Fibroblast of skin of right biceps (primary cell): ENCODE measurements around the gene TMEM258.

ENCODE experiments used
- DNase-seq: peaks from one replicate; pipeline ENCODE4 v3.0.0-alpha.2; 2013

TMEM258 gene

DNA sequence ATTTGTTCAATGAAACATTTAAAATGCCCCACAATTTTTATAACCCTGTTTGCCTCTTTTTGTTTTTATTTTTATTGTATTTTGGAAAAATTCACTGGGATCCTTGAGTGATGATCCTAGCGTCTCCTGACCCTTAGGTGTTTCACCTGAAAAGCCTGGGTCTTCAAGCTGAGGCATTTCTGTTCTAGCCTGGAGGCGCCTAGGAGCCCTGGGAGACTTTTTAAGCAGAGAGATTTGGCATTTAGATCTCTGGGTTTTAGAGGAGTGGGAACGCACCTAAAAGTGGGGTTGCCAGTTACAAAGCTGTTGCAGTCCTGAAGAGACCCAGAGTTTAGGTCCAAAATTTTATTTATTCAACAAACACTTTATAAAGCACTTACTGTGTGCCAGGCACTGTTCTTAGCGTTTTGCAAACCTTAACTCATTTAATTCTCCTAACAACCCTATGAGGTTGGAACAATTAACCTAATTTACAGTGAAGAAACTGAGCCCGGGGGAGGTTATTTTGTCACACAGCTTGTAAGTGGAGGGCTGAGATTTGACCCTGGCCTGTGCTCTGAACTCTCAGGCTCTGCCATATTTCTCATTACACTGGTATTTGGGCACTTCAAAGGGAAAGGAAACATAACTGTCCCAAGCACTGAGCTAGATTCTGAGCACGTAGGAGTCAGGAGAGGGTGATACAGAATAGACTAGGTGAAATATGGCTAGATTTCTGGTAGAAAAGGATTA, 25.2 kb upstream of the TMEM258 start:
- DNase-seq = no peak

DNA sequence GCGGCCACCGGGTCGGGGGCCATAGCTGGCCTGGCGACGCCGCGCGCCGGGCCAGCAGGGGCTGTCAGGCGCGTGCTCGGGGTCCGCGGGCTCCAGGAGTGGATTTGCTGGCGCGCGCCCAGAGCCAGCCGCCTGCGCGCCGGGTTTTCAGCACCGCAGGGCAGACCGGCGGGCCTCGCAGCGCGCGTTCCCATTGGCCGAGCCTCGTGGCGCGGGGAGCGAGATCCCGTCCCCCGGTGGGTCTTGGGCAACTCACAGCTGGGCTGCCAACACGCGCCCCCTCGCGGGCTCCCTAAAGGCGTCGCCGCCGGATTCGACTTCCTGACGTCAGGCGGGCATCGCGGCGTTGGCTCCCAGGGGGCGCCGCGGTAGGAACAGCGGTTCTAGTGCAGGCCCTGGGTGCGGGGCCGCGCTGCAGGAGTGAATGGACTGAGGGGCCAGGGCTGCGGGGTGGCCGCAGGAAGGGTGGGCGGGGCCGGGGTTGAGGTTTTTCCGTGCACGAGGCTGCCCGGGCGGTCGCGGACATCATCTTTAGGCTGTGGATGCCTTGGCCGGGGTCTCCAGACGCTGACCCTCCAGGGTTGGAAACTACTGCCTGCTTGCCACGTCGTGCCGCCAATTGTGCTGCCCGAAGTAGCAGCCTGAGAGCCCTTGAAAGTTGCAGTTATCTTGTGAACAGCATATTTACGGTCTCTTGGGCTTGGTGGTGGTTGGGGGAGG, 24.5 kb upstream of the TMEM258 start, which contains the start of gene FADS1:
FADS1 (minus strand) TSS at position 268 of the 720 bp plus-strand sequence; CDS start at position 194, 74 bp downstream.
- DNase-seq = peak; percentile 94

DNA sequence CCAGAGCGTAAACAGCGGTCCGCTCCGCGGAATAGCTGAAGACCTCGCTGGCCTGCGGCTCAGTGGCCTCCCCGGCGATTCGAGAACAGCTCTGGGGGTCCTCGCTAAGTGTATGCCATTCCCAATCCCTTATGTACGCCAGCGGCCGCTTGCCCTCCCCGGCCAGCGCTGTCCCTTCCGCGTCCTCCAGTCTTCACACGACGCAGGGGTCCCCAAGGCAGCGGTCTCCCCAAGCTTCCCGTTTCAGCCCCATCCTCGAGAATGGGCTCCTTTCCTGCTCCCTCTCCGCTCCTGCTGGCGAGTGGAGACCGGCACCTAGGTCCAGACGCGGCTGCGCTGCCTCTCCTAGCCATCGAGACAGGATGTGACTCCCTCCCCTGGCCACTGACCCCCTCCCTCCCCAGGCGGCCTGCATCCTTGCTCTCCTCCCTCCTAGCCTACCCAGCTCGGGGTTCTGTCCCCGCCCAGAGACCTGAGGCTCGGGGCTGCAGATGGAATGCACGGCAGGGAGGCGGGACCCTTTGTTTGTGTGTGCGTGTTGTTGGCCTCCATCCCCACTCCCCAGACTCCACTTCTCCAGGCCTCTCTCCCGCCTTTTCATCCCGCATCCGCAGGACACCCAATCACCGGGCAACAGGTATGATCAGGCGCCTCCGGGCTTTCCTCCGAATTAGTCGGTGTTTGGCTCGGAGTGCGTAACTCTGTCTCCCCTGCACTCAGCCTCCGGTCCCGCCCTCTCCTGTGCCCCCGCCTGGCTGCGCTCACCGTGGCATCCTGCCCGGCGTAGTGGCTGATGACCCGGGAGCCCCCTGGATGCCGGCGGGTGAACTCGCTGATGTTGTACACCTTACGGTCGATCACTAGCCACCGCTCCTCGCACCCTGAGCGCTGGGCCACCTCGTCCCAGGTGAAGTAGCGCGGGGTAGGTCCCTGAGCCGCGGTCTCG, 23.7 kb upstream of the TMEM258 start:
- DNase-seq = peak; percentile 72

DNA sequence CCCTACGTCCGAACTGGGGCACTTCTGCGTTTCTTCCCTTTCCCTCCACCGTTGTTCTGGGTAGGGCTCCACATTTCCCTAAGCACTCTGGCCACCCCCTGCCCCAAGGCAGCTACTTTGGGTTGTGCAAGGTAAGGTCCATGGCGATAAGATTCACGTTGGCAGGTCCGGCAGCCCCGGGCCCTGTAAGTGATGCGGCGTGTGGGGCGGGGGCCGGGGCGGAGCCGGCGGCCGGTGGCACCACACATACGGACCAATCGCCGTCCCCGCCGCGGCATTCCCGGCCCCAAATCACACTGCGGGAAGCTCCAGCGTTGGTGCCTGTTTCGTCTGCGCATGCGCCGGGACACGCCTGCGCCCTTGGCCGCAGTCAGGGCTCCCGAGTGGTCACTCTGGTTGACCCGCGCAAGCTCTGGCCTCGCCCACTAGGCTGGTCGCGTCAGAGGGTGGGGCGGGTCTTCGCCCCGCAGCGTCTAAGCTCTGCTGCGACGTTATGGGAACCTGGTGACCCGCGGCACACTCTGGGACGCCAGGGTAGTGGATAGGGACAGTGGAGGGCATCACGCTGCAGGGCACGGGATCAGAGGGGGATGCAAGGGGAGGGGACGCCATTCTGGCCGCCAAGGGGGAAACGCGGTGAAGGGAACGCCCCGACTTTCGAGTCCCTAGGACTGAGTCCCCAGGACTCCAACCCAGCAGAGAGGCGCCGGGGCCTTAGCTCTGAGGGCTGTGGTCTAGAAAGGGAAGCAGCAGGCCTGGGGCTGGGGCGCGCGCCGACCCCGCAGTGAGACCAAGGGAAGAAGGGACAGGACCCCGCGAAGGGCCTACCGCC, 22.8 kb upstream of the TMEM258 start:
- peak; percentile 90 for DNase-seq

DNA sequence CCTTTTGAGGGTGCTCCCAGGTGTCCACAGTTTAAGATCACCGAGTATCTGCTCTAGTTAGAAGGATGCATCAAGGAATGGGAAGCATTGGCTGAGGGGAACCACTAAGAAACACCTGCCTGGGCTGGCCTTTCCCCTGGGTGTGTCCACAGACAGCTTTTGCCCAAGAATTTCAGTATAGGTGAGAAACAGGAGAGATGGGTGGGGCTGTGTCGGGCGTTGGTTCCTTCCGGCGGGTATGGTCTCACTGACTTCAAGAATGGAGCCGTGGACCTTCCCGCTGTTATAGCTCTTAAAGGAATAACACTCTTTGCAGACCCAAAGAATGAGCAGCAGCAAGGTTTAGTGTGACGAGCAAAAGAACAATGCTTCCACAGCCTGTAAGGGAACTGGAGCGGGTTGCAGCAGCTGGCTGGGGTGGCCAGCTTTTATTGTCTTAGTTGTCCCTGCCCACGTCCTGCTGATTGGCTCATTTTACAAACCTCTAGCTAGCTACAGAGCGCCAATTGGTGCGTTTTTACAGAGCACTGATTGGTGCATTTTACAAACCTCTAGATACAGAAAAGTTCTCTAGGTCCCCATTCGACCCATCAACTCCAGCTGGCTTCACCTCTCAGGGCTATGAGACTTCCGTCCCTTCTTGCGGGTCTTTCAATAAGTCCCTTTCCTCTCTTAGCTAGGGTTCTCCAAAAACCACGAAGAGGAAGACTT, 22.0 kb upstream of the TMEM258 start:
- peak; percentile 35 for DNase-seq

DNA sequence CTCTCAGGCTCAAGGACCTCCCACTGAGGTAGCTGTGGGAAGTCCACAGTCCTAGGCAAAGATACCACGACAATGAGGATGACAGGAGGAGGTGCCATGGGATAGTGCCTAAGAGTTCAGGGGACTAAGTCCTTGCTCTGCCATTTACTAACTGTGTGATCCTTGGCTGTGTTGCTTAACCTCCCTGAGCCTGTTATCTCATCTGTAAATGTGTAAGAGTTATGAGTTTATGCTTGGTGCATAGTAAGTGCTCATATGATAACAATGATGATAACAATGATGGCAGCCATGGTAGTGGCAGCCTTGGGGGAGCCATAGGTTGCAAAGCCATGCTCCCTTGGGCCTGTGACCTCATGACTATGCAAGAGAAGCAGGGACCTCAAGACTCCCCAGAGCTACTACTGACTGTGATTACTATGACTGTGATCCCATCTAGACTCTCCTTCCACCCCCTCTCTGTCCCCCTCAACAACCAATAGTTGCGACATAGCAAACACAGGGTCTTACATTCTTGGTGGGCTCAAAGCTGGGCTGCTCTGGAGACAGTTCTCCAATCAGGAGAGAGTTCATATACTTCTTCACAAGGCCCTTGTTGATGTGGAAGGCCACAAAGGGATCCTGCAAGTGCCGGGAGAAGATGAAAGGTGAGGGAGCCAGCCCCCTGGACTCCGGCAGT, 20.5 kb upstream of the TMEM258 start:
- no peak for DNase-seq

DNA sequence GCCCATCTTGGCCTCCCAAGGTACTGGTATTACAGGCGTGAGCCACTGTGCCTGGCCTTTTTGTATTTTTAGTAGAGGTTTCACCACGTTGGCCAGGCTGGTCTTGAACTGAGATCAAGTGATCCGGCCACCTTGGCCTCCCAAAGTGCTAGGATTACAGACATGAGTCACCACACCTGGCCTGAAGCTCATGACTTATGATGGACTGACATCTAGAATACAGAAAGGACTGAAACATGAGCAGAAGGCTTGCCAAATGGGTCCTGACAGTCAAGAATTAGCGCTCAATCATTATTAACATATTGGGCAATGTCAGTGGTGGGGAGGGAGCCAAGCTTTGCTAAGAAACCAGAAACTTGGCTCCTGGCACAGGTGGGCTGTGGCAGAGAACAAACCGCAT, 19.4 kb upstream of the TMEM258 start:
- DNase-seq = no peak

DNA sequence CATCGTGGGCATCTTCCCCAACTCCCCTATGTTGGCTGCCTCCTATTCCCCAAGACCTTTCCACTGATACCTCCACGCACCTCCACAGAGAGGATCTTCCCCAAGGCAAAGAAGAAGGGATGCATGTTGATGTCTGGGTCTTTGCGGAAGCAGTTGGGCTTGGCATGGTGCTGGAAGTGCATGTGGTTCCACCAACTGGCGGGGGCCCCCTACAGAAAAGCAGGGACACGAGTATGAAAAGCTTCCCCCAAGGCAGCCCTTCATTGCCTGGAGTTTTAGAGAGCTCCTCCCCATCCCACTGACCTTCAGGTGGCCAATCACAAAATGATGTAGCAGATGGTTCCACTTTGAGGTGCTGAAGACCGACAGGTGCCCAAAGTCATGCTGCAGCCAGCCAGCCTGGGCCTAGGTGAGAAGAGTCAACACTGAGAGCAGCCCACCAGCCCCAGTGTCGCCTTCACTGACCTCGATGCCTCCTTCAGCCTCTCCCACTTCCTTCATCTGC, 18.3 kb upstream of the TMEM258 start:
- DNase-seq = no peak

DNA sequence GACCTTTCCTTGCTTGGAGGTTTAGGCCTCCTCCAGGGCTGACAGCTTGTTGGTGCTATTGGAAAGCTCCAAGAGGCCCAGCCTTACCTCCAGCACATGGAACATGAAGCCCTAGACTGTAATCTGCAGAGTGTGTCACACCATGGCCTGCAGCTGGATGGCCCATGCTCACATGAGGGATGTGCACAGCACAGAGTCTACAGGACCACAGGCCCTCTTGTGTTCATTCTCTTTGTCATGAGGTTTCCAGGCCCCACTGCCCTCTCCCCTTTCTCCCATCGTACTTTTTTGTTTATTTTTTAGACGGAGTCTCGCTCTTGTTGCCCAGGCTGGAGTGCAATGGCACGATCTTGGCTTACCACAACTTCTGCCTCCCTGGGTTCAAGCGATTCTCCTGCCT, 14.4 kb upstream of the TMEM258 start:
- DNase-seq = no peak

DNA sequence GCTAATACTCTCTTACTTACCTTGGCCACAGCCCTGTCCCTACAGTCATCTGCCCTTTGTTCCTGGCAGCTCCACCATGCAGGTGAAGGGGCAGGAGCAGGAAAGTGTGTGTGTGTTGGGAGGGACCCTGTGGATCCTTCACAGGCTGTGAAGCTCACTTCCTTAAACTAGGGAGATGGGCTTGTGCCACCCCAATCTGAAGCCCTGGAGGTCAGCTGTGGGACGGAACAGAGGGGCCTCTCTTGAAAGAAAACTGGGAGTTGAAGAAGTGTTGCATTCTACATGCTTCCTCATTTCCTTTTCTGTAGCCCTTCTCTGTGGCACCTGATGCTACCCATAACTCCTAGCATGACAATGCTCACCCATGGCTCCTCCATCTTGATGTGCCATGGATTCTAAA, 12.7 kb upstream of the TMEM258 start:
- DNase-seq = no peak

DNA sequence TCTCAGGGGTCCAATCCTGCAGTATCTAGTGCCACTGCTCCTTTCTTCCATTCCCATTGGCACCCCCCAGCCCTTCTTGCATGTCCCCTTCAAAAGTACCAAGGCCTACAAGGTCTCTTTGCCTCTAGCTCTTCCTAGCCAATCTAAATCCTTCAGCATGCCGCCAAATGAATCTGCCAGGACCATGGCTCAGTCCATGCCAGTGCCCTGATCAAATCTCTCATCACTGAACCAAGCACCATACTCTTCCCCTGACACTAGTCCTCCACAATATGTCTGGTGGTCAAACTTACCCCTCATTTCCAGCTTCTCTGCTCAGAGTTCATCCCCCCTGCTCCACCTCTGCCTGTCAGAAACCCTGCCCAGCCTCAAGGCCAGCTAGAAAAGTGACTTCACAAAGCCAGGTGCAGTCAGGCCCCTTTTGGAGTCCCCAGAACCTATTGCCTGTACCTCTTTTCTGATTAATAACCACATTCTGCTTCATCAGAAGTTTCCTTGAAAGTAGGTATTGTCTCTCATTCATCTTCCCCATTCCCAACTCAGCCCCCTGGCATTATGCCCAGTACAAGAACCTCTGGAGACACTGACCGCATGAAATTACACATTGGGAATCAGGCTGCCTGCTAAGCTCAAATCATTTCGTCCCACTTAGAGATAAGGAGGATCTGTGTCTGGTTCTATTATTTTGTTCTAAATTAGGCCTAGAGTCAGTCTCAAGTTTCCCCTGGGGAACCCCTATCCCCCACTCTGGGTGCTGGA, 11.7 kb upstream of the TMEM258 start:
- peak; percentile 29 for DNase-seq

DNA sequence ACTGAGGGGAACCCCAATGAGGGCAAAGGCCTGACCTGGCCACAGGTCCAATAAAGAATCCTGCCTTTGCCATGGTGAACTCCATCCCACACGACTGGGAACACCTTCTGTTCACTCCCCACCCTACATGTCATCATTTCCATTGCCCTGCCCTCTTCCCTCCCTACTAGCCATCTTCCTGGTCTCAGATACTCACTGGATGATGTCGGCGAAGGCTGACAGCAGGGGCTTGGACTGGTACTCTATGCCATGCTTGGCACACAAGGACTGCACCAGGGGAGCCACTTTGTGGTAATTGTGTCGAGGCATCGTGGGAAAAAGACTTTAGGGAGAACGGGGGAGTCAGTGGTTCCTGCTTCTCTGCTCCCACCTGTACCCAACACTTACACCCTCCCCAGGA, 10.2 kb upstream of the TMEM258 start:
- DNase-seq = no peak

DNA sequence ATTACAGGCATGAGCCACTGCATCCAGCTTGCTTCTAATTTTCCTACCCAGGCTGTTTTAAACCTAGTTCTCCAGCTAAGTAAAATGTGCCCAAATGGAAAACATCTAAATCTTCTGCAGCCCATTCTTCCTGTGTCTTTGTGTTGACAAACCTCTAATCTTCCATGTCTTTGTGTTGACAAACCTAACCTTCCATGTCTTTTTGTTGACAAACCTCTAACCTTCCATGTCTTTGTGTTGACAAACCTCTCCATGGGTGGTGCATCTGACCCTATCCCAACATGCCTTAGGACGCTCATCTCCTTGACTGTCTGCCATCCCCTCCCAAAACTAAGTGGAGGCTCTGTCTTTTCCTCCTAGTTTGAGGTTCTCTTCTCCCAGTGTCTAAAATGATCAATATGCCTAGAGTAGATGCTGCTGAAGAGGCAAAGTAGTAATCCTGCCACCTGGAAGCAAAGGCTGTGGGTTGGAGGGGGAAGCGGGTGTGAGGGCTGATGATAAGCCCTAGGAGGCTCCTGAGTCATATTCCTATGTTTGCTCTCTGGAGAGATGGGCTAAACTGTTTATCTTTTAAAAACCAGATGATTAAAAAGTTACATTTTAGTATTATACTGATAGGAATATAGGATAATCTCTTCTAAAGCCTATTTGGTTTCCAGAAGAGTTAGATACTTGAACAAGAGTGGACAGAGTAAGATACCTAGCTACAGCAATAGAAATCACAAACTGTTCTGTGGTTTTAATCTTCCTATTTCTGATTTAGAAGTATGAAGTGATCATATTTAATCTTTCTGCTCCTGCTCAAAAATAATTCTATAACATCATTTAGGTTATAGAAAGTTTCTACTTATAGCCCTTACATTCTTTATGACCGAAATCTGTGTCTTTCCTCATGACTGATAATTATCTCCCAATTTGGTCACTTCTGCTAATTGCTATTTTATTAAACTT, 8.2 kb upstream of the TMEM258 start:
- DNase-seq = no peak

DNA sequence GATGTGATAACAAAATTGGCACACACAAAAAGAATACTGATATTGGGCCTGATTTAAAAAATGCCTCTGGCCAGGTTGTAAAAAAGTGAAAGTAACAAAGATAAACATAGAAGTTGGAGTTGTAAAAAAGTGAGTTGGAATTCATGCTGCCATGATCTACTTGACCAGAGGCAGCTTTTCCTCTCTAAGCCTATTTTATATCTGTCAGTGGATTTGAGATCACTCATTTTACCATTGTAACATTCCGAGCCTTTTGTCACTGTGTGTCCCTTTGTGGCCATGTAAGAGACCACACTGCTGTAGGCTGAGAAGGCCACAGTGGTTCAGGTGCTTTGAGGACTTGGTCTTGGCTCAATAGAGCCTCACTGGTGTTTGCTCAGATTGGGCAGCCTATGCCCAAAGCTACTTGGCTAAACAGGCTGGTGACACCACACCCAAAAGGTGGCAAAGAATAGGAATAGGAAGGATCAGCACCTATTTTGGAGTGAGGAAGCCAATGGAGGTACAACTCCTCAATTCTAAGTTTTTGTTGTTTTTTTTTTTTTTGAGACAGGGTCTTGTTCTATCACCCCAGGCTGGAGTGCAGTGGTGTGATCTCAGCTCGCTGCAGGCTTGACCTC, 7.4 kb upstream of the TMEM258 start:
- DNase-seq = no peak

DNA sequence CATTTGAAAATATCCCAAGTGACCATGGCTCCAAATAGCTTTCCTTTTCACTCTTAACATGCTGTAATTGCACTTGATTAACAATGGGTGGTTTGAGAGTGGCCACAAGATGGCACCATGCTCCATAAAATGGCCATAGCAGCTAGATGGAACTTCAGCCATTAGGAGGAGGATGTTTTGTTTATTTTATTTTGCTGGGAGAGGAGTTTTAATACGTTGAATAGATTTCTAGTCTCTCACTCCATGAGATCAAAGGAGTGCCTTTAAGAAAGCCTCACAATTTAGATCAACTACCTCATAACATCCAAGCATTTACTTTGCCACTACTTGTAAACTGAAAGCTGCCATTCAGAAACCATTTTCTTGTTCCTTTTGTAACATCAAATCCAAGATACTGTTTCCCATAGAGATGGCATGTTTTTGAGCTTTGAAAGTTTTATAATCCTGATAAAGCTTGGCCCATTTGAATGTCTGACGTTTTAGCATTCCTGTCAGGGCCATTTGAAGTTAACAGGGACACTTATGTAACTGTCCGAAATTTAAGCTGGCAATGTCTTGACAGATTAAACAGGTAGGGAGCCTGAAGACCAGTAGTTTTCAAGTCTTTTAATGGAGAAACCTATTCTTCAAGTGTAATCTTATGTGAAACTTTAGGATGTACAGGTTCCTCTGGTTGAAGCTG, 5.0 kb upstream of the TMEM258 start:
- peak; percentile 74 for DNase-seq

DNA sequence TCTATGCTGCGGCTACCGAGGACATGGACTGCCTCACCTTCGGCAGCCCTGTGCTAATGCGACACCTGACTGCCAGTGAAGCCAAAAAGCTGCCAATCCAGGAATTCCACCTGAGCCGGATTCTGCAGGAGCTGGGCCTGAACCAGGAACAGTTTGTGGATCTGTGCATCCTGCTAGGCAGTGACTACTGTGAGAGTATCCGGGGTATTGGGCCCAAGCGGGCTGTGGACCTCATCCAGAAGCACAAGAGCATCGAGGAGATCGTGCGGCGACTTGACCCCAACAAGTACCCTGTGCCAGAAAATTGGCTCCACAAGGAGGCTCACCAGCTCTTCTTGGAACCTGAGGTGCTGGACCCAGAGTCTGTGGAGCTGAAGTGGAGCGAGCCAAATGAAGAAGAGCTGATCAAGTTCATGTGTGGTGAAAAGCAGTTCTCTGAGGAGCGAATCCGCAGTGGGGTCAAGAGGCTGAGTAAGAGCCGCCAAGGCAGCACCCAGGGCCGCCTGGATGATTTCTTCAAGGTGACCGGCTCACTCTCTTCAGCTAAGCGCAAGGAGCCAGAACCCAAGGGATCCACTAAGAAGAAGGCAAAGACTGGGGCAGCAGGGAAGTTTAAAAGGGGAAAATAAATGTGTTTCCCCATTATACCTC, 3.6 kb upstream of the TMEM258 start:
- no peak for DNase-seq

DNA sequence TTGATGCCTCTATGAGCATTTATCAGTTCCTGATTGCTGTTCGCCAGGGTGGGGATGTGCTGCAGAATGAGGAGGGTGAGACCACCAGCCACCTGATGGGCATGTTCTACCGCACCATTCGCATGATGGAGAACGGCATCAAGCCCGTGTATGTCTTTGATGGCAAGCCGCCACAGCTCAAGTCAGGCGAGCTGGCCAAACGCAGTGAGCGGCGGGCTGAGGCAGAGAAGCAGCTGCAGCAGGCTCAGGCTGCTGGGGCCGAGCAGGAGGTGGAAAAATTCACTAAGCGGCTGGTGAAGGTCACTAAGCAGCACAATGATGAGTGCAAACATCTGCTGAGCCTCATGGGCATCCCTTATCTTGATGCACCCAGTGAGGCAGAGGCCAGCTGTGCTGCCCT, 3.1 kb upstream of the TMEM258 start:
- DNase-seq = no peak
